OCI-LY3 (cell line): ENCODE measurements around the gene FRMD4A.

Experiments
- H2AFZ ChIP-seq: fragments of 200-600, 300-600 bp; shearing (Covaris generic); 2 replicates; pipeline ENCODE4 v1.6.0; 2014; ENCODE audit warnings: antibody characterized with exemption, low read depth, low read length
- H3K27ac ChIP-seq: fragments of 200-600, 300-600 bp; sonication (generic); 2 replicates; pipeline ENCODE4 v1.5.1; 2014; ENCODE audit warnings: mild to moderate bottlenecking, low read length, moderate library complexity, mixed read lengths
- H3K27me3 ChIP-seq: fragments of 200-600, 300-600 bp; sonication (generic); 2 replicates; pipeline ENCODE4 v1.6.1; 2014; ENCODE audit warnings: low read depth, low read length, mixed read lengths
- H3K36me3 ChIP-seq: fragments of 200-600, 300-600 bp; sonication (generic); replicated peaks from 2 replicates; pipeline ENCODE3; 2014; ENCODE audit warnings: low read depth, low read length, mixed read lengths
- H3K4me1 ChIP-seq: fragments of 300-600, 200-600 bp; sonication (generic); 2 replicates; pipeline ENCODE4 v1.6.1; 2014; ENCODE audit warnings: low read length, mixed read lengths
- H3K4me2 ChIP-seq: fragments of 200-600, 300-600 bp; sonication (generic); 2 replicates; pipeline ENCODE4 v1.6.1; 2014; ENCODE audit warnings: low read length, mixed read lengths
- H3K4me3 ChIP-seq: fragments of 300-600, 200-600 bp; sonication (generic); 2 replicates; pipeline ENCODE4 v1.5.1; 2014; ENCODE audit warnings: antibody characterized with exemption, mild to moderate bottlenecking, low read length, moderate library complexity
- H3K79me2 ChIP-seq: fragments of 300-600, 200-600 bp; shearing (Covaris generic); 2 replicates; pipeline ENCODE4 v1.6.1; 2014; ENCODE audit warnings: mild to moderate bottlenecking, low read length, mixed read lengths
- H3K9ac ChIP-seq: fragments of 300-600, 200-600 bp; shearing (Covaris generic); 2 replicates; pipeline ENCODE4 v1.6.0; 2014; ENCODE audit warnings: mild to moderate bottlenecking, low read length, moderate library complexity
- H3K9me3 ChIP-seq: fragments of 200-600, 300-600 bp; shearing (Covaris generic); 2 replicates; pipeline ENCODE4 v1.6.1; 2014; ENCODE audit warnings: low read length, mixed read lengths; ENCODE audit not compliant: insufficient read depth
- H4K20me1 ChIP-seq: fragments of 200-600, 300-600 bp; sonication (generic); 2 replicates; pipeline ENCODE4 v1.6.1; 2016; ENCODE audit warnings: low read length, mixed read lengths; ENCODE audit not compliant: insufficient read depth
- CTCF ChIP-seq: fragments of 200-600, 300-600 bp; sonication (generic); IDR thresholded peaks from 2 replicates; pipeline ENCODE4 v1.5.1; 2014; ENCODE audit warnings: antibody characterized with exemption, low read length, low read depth
- EZH2phosphoT487 ChIP-seq: fragments of 200-600 bp; shearing (Covaris generic); IDR thresholded peaks from 2 replicates; pipeline ENCODE4 v1.6.1; 2018; ENCODE audit warnings: antibody characterized with exemption, mixed run types, low read depth

The FRMD4A gene

GRCh38 chr10:13973742-13974141, 357.0 kb downstream of the FRMD4A start:
- TF ChIP-seq EZH2phosphoT487 = no peak
- no peak for TF ChIP-seq CTCF
- no peaks in the 10 kb centered on the region for H3K4me1 ChIP-seq

DNA sequence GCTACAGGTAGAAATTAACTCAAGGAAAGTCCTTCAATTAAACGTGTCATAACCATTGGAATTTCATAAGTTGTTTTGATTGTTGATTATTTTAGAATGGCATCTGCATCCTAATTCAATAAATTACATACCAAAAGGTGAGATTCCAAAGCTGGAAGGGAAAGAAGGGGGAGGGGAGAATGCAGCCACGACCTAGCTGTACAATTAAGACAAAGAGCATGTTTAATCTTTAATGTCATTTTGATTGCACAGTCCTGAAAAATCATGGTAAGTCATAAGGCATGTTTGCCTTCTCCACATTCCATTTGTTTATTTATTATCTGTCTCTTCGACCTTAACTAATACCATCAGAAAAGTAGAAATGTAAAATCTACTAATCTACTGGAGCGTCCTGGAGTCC, 358.1 kb downstream of the FRMD4A start:
- Histone ChIP-seq H3K9ac (no peak overlapping the region), H3K79me2 (no peaks in the 10 kb centered on the region), H3K27me3 (peaks cover 14% of the 10 kb centered on the region), H3K27ac (no peak overlapping the region), H3K9me3 (no peaks in the 10 kb centered on the region), H3K4me1 (no peaks in the 10 kb centered on the region), H3K4me2 (no peak overlapping the region), H3K36me3 (no peaks in the 10 kb centered on the region), H3K4me3 (no peak overlapping the region), H2AFZ (no peak overlapping the region), H4K20me1 (no peaks in the 10 kb centered on the region)
- no peak for TF ChIP-seq EZH2phosphoT487
- no peak for TF ChIP-seq CTCF

More at GRCh38 chr10:13973742-13974141, 357.0 kb downstream of the FRMD4A start:
- H3K79me2 ChIP-seq = no peaks in the 10 kb centered on the region
- no peak overlapping the region for H3K9ac ChIP-seq
- H4K20me1 ChIP-seq = no peaks in the 10 kb centered on the region
- H3K9me3 ChIP-seq = no peaks in the 10 kb centered on the region
- H3K27ac ChIP-seq = no peak overlapping the region
- H3K4me2 ChIP-seq = no peak overlapping the region
- H3K4me3 ChIP-seq = no peak overlapping the region
- H3K27me3 ChIP-seq = peaks cover 14% of the 10 kb centered on the region
- H3K36me3 ChIP-seq = no peaks in the 10 kb centered on the region
- no peak overlapping the region for H2AFZ ChIP-seq

DNA sequence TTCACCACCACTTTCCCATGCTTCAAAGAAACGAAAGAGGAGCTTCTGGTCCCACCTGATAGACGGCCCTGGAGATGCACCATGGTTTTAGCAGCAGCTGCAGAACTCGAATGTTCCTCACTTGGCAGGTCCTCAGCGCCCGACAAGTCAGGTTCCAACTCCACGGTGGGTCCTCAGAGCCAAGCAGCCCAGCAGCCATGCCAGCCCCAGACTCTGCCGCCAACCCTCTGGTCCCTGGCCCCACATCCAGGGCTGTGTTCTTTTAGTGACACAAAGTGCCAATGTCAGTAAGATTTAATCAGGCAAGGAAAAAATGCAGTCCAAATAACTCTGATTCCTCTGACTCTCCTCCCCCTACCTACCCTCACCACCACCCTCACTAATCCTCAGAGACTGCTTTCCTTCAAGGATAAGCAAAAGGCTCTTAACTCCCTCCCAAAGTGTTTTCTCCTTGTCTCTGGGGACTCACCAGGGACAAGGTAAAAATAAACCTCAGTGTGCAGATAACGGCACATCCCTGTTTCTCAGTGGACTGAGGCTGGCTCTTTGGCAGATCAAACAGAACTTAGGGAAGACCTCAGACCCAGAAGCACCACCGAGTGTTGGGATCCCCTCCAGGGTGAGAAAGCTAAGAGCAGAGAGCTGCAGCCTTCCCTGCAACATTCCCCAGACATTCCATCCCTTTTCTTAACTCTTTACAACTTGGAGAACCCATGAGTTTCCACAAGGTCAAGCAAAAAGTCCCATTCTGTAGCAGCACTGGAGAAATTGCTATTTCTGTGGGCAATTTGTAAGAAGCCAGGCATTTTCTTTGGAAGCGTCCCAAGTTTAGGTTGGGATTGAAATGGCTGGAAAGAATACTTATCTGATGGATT, 358.9 kb downstream of the FRMD4A start:
- H3K9me3 ChIP-seq = no peaks in the 10 kb centered on the region
- no peak for TF ChIP-seq EZH2phosphoT487
- no peak for TF ChIP-seq CTCF
- H3K4me3 ChIP-seq = no peak overlapping the region

DNA sequence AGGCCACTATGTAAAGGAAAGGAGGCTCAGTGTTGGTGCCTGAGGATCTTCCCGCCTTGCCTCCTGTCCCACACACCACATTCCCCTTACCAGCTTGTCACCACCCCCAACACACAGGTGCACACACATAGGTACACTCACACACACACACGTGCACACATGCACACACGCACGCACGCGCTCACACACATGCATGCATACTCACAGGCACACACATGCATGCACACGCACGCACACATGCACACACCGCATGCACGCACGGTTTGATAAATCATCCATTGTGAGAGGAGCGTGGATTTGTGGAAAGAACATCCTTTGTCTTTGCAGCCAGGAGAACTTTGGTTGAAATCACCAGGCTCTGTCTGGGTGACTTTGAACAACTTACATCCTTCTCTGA, 359.8 kb downstream of the FRMD4A start:
- Histone ChIP-seq H3K4me1 (no peaks in the 10 kb centered on the region), H2AFZ (no peak overlapping the region), H3K27me3 (peaks cover 10% of the 10 kb centered on the region), H3K4me2 (no peak overlapping the region), H4K20me1 (no peaks in the 10 kb centered on the region), H3K27ac (no peak overlapping the region), H3K79me2 (no peaks in the 10 kb centered on the region), H3K9ac (no peak overlapping the region), H3K4me3 (no peak overlapping the region), H3K9me3 (no peaks in the 10 kb centered on the region), H3K36me3 (no peaks in the 10 kb centered on the region)
- TF ChIP-seq EZH2phosphoT487 = no peak
- TF ChIP-seq CTCF = no peak

More for the DNA sequence above, 358.9 kb downstream of the FRMD4A start:
- Histone ChIP-seq H4K20me1 (no peaks in the 10 kb centered on the region), H3K27me3 (peaks cover 11% of the 10 kb centered on the region), H3K4me2 (no peak overlapping the region), H3K4me1 (no peaks in the 10 kb centered on the region), H2AFZ (no peak overlapping the region), H3K79me2 (no peaks in the 10 kb centered on the region), H3K36me3 (no peaks in the 10 kb centered on the region), H3K27ac (no peak overlapping the region), H3K9ac (no peak overlapping the region)
